D721Med (cell line): Measurements from ENCODE around the gene SESN1.
A peak's percentile ranks its signal among the peaks of the same experiment; 100 is the strongest.

Experiments
- DNase-seq: peaks from one replicate; pipeline ENCODE4 v3.0.0; 2011; ENCODE audit warnings: low spot score; ENCODE audit not compliant: insufficient read length
- FAIRE-seq: peaks from 2 replicates; lab custom pipeline; 2011; peaks lifted over from hg19 to GRCh38; lab: Jason Lieb, UNC
- CTCF ChIP-seq: IDR thresholded peaks from 2 replicates; pipeline ENCODE4 v1.5.1; 2012; ENCODE audit warnings: mild to moderate bottlenecking, control low read depth; ENCODE audit not compliant: insufficient read depth; ENCODE audit errors: missing control alignments

Gene SESN1

GRCh38 chr6:109045493-109045892 is 49.2 kb downstream of the SESN1 start:
- no peak for TF ChIP-seq CTCF
- no peak for FAIRE-seq
- DNase-seq = no peak

- DNase-seq = no peak
- TF ChIP-seq CTCF = no peak
These were observed 54.9 kb downstream of the SESN1 start for GRCh38 chr6:109039795-109040194.

GRCh38 chr6:109038837-109039398 is 55.7 kb downstream of the SESN1 start:
- no peak for TF ChIP-seq CTCF
- FAIRE-seq = no peak
- DNase-seq = no peak

More at GRCh38 chr6:109039795-109040194, 54.9 kb downstream of the SESN1 start:
- FAIRE-seq = peak; percentile 29

GRCh38 chr6:109036574-109037294 is 57.9 kb downstream of the SESN1 start:
- no peak for TF ChIP-seq CTCF
- DNase-seq (no peak), FAIRE-seq (no peak)

GRCh38 chr6:109034526-109034925 is 60.1 kb downstream of the SESN1 start:
- TF ChIP-seq CTCF = no peak
- FAIRE-seq = no peak

GRCh38 chr6:109033655-109034054 is 61.0 kb downstream of the SESN1 start:
- DNase-seq (no peak), FAIRE-seq (peak; percentile 11)
- no peak for TF ChIP-seq CTCF

More at GRCh38 chr6:109034526-109034925, 60.1 kb downstream of the SESN1 start:
- DNase-seq = no peak

- no peak for FAIRE-seq
- DNase-seq = no peak
- no peak for TF ChIP-seq CTCF
These were observed 63.2 kb downstream of the SESN1 start for GRCh38 chr6:109031416-109031815.
